ES-I3 (cell line): ENCODE results near the gene ANO1.

ENCODE experiments used
- H3K36me3 ChIP-seq: 2 replicates; pipeline ENCODE4 v1.6.1; 2013; ENCODE audit warnings: mild to moderate bottlenecking, low read length, control low read depth, moderate library complexity; ENCODE audit not compliant: insufficient read depth
- H3K4me1 ChIP-seq: 2 replicates; pipeline ENCODE4 v1.6.1; 2013; ENCODE audit warnings: mild to moderate bottlenecking, control low read depth, low read length; ENCODE audit not compliant: insufficient read depth
- H3K9ac ChIP-seq: 2 replicates; pipeline ENCODE4 v1.6.1; 2013; ENCODE audit warnings: low read depth, mild to moderate bottlenecking, low read length, moderate library complexity
- H3K9me3 ChIP-seq: 2 replicates; pipeline ENCODE4 v1.6.1; 2013; ENCODE audit warnings: mild to moderate bottlenecking, low read length, moderate library complexity; ENCODE audit not compliant: control insufficient read depth, insufficient read depth

ANO1 gene

DNA sequence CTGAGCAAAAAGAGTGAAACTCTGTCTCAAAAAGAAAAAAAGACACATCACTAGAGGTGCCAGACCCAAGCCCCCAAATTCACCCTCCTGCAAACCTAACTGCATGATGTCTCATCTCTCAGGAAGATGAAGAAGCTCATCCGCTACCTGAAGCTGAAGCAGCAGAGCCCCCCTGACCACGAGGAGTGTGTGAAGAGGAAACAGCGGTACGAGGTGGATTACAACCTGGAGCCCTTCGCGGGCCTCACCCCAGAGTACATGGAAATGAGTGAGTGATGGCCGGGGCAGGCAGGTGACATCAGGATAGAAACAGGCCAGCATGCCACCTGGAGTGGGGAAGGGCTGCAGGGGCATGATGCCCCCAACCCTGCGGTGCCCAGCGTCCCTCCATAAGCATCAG, 89.0 kb downstream of the ANO1 start:
- Histone ChIP-seq H3K9ac (no peak overlapping the region), H3K4me1 (no peaks in the 10 kb centered on the region), H3K36me3 (no peaks in the 10 kb centered on the region), H3K9me3 (no peaks in the 10 kb centered on the region)

DNA sequence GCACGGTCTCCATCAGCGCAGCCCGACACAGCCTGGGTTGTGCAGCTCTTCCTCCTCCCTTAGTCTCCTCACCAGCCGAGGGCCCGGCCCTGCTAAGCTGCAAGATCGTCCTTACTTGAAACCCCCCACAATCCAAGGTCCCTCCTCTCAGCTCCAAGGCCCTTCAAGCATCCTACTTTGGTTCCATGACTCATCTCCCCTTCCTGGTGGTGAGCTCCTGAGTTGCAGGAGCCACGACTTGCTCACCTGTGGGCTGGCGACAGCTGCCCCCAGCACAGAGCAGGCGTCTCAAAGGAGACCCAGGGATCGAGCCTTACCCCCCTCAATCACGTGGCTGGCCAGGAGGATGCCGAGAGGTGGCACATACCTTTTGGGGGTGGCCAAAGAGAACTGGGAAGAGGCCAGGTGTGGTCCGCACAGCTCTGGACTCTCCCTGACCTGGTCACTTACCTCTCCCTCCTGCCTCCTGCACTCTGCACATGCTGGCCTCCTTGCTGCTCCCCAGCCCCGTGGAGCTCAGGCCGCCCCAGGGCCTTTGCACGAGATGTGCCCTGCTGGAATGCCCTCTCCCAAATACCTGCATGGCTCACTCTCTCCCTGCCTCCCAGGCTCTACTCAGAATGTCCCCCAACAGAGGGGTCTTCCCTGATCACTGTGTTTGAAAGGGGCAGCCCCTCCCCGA, 89.7 kb downstream of the ANO1 start:
- H3K9me3 ChIP-seq = no peaks in the 10 kb centered on the region
- H3K9ac ChIP-seq = no peak overlapping the region
- H3K36me3 ChIP-seq = no peaks in the 10 kb centered on the region
- H3K4me1 ChIP-seq = no peaks in the 10 kb centered on the region

DNA sequence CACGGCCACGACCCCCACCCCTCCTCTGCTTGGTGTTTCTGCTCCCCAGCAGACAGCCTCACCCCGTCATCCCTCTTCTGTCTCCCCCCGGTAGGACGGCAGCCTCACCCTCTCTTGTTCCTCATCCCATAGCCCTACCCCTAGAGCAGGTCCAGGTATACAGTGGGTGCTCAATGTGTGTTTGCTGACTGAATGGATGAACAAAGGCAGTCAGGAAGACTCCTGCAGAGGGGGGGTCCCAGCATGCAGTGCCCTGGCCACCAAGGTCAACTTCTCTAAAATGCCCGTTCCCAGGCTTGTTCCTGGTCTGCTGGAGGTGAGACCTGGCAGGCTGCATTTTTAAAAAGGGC, 90.3 kb downstream of the ANO1 start:
- Histone ChIP-seq H3K9me3 (no peaks in the 10 kb centered on the region), H3K4me1 (no peaks in the 10 kb centered on the region), H3K9ac (no peak overlapping the region), H3K36me3 (no peaks in the 10 kb centered on the region)

DNA sequence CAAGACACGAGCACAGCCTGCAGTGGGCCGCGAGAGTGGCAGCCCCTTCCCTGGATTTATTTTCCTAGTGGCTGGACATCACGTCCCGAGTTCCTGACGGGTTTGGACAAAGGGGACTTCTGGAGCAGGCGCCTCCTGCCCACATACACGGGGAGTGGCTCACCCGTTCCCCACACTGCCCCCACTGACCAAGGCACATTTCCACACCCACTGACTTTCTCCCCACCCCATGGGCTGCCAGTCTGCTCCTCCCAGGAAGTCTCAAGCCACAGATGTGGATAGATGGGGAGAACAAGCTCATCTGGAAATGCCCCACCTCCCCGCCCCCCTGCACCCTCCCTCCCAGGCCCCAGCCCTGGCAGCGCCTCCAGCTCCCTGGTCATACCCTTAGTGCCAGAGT, 91.0 kb downstream of the ANO1 start:
- no peaks in the 10 kb centered on the region for H3K4me1 ChIP-seq
- no peak overlapping the region for H3K9ac ChIP-seq
- no peaks in the 10 kb centered on the region for H3K36me3 ChIP-seq
- no peaks in the 10 kb centered on the region for H3K9me3 ChIP-seq

DNA sequence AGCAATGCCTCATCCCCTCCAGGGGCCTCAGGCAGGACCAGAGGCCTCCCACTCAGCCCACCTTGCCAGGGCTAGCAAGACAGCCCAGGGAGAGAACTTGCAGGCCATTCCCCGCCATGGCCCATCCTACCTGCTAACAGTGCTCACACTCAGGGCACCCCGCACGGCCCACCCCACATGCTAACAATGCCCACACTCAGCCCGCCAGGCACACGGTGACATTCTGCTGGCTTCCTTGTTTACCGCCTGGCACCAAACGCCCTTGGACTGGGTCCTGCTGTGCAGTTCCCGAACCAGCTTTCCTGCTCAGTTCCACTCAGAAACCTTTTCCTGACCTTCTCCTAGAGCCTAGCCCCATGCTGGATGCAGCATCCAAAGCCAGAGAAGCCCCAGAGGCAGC, 91.5 kb downstream of the ANO1 start:
- Histone ChIP-seq H3K4me1 (no peaks in the 10 kb centered on the region), H3K36me3 (no peaks in the 10 kb centered on the region), H3K9ac (no peak overlapping the region), H3K9me3 (no peaks in the 10 kb centered on the region)

DNA sequence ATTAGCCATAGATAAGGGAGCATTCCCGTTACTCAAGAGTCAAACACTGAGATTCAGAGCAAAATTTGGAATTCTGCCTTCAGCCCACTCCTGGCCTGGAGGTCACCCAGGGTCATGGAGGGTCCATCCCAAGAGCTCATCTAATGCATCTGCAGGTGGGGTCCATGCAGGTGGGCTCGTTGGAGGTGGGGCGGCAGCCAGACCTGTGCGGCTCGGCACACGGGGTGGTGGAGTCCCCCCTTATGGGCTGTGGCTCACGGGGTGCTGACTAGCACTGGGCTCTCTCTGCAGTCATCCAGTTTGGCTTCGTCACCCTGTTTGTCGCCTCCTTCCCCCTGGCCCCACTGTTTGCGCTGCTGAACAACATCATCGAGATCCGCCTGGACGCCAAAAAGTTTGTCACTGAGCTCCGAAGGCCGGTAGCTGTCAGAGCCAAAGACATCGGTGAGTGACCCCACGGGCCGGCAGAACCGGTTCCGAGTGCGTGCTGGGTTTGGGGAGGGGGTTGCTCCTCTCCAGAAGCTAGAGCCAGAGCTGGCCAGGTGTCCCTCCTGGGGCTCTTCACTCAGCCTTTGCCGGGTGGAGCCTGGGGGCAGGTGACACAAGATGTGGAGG, 92.6 kb downstream of the ANO1 start:
- H3K4me1 ChIP-seq = peaks cover 5% of the 10 kb centered on the region; the same call in 1 of the 2 replicates
- H3K9ac ChIP-seq = no peak overlapping the region
- H3K36me3 ChIP-seq = no peaks in the 10 kb centered on the region
- no peaks in the 10 kb centered on the region for H3K9me3 ChIP-seq

DNA sequence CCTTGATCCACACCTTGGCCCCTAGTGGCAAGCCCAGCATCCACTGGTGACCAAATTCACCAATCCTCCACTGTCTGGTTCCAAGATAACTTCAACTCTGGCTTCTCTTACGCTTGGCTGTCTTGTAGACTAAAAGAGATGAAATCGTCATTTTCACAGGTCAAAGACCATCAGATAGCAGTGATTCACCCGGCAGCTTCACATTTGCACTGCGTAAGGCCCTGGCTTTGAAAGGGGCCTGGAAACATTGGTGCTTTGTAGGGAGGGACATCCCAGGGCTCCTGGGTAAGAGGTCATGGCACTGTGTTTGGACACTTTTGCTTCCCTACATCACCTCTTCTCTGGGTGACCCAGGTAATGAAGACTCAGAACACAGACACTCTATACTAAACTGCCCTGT, 94.9 kb downstream of the ANO1 start:
- Histone ChIP-seq H3K9me3 (no peaks in the 10 kb centered on the region), H3K4me1 (peaks cover 5% of the 10 kb centered on the region; the same call in 1 of the 2 replicates), H3K9ac (no peak overlapping the region), H3K36me3 (no peaks in the 10 kb centered on the region)

DNA sequence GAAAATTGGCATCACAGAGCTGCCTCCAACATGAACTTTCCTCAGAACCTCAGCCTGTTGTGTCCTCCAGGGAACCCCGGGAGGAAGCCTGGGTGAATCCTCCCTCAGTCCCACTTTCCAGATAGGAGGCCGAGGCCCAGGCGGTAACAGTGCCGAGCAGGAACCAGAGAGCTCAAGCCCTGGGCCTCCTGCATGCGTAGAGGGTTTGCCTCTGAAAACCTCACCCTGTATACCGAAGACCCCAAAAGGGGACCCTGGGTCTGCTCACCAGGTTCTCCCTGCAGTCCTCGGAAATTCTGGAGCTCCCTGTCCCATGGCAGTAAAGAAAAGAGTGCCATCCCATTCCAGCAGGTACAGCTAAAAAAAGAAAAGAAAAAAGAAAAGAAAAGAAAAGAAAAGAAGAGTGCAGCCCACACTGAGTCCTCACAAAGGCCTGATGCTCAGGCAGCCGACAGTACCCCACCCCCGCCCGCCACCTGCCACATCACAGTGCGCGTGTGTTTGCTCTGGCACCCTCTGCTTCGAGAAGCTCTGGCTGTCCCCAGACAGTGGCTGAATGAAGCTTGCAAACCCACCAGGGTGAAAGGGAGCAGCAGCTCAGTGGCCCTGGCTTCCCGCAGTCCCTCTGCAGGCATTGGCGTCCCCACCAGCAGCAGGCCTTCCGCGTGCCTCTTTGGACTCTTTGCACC, 96.6 kb downstream of the ANO1 start:
- peaks cover 5% of the 10 kb centered on the region; the same call in 1 of the 2 replicates for H3K4me1 ChIP-seq
- no peaks in the 10 kb centered on the region for H3K36me3 ChIP-seq
- no peak overlapping the region for H3K9ac ChIP-seq
- H3K9me3 ChIP-seq = no peaks in the 10 kb centered on the region

DNA sequence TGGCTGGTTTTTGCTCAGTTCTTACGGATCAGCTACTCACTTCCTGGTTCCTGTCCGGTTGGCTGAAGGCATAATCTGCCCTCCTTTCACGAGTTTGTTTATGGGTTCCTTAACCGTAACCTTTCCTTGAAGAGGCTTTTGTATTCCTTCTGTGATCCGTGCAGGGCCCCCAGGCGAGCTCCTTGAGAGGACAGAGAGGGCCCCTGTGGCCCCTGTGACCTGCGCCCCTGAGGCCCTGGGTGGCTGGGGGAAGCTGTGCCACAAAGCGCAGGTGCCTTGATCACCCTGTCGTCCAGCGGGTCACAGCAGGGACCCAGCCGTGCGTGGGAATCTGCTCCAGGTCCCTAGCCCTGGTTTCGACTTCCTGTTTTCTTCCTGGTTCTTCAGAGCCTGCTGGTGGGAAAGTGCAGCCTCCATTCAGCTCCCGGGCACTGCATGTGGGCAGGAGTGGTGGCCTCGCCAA, 97.2 kb downstream of the ANO1 start:
- Histone ChIP-seq H3K9me3 (no peaks in the 10 kb centered on the region), H3K36me3 (no peaks in the 10 kb centered on the region), H3K9ac (no peak overlapping the region), H3K4me1 (peaks cover 5% of the 10 kb centered on the region; the same call in 1 of the 2 replicates)

DNA sequence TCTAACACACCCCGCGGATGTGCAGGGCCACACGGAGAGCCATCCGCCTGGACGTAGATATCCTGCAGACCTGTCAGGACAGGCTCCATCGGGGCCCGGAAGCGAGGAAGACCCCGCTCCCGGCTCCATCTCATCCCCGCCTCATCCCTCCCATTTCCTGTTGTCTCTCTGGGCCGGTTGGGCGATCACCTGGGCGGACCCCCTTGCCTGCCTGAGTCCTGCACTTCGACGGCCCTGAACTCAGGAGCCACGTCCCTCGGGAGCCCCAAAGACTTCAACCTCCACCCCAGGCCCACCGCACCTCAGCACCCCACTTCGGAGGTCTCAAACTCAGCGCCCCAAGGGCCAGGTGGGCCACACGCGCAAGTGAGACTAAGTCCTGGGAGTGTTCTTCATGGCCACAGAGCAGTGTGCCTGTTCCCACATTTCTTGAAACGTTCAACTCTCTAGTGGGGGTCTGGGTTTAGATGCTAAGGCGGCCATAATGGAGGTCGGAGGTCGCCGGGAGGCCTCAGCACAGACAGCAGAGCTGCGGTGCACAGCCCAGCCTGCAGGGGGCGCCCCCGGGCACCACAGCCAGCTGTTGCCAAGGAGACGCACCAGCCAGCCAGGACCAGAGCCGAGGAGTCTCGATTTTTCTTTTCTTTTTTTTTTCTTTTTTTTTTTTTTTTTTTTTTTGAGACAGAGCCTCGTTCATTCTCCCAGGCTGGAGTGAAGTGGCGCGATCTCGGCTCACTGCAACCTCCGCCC, 99.0 kb downstream of the ANO1 start:
- Histone ChIP-seq H3K36me3 (no peaks in the 10 kb centered on the region), H3K9me3 (no peaks in the 10 kb centered on the region), H3K4me1 (peaks cover 5% of the 10 kb centered on the region; the same call in 1 of the 2 replicates), H3K9ac (no peak overlapping the region)

DNA sequence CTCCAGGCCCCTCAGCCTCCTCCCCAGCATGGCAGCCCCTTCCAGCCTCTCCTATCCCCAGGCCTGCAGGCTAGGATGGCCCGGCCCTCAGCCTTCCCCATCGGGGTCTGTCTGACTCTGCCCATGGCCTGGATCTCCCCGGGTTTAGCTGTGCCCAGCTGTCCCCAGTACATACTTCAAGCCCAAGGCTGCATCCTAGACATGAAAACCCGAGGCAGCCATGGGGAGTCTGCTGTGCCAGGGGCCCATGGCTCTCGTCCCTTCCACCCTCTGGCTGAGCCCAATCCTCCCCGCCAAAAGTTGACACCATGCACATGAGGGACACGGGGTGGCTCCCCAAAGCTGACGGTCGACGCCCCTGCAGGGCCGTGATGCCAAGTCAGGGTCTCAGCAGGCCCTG, 102.8 kb downstream of the ANO1 start:
- Histone ChIP-seq H3K36me3 (no peaks in the 10 kb centered on the region), H3K9me3 (no peaks in the 10 kb centered on the region), H3K4me1 (no peaks in the 10 kb centered on the region; the same call in 1 of the 2 replicates), H3K9ac (no peak overlapping the region)

DNA sequence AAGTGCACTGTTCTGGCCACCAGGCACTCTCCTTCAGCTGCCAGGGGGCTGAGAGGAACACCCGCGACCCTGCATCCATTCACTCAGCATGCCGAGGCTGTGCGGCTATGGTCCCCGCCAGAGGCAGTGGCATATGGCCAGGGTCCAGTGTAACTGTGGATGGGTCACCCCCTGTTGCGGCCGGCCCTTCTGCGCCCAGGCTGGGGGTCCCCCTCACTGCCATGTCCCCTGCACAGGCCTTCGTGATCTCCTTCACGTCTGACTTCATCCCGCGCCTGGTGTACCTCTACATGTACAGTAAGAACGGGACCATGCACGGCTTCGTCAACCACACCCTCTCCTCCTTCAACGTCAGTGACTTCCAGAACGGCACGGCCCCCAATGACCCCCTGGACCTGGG, 104.1 kb downstream of the ANO1 start:
- no peaks in the 10 kb centered on the region; the same call in 1 of the 2 replicates for H3K4me1 ChIP-seq
- no peaks in the 10 kb centered on the region for H3K36me3 ChIP-seq
- no peaks in the 10 kb centered on the region for H3K9me3 ChIP-seq

DNA sequence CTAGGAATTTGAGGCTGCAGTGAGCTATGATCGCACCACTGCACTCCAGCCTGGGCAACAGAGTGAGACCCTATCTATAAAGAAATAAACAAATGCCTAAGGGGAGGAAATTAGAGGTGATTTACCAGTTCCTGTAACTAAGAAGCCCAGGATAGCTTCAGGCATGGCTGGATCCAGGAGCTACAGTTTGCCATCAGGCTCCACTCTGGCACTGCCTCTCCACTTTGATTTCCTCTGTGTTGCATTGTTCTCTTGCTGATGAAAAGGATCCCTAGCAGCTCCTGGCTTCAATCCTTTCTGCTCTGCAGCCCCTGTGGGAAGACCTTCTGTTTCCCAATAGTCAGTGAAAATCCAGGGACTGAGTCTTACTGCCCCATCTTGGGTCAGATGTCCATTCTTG, 104.9 kb downstream of the ANO1 start:
- no peak overlapping the region for H3K9ac ChIP-seq

More for the DNA sequence above, 104.1 kb downstream of the ANO1 start:
- H3K9ac ChIP-seq = no peak overlapping the region

DNA sequence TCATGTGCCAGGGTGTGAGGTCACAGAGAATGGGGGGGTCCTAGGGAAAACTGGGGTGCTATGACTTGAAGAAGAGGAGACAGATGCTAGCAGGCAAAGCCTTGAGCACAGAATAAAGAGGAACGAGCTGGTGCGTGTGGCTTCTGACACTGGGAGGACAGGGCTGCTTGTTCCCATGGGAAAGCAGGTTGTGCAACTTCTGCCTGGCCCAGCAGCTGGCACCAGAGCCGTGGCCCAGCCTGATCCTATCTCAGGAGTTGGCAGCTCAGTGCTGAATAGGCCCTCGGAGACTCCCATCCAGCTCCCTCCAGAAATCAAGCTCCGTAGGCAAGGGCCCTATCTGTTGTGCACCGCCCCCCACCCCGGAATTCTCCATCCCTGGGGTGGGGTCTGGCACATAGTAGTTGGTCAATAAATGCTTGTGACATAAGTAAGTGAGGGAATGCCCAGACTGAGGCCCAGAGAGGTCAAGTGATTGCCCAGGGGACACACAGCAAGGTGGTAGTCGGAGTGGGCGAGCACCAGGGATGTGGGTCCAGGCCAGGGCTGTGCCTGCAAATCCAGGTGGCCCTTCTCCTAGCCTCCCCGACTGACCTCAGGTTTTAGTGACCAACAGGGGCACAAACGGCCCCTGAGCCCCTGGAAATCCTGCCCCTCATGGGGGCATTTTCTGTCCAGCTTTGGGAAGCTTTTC, 105.5 kb downstream of the ANO1 start:
- Histone ChIP-seq H3K9me3 (no peaks in the 10 kb centered on the region), H3K4me1 (no peaks in the 10 kb centered on the region; the same call in 1 of the 2 replicates), H3K36me3 (no peaks in the 10 kb centered on the region), H3K9ac (no peak overlapping the region)

More for the DNA sequence above, 104.9 kb downstream of the ANO1 start:
- H3K9me3 ChIP-seq = no peaks in the 10 kb centered on the region
- no peaks in the 10 kb centered on the region; the same call in 1 of the 2 replicates for H3K4me1 ChIP-seq
- no peaks in the 10 kb centered on the region for H3K36me3 ChIP-seq
